ENCODE results near the gene F11R. TPM values are rescaled to one million over a fixed set of nuclear protein-coding genes. Genes with fewer than 3 reads are reported as not detected.

F11R gene
- total RNA-seq, 3 donors from 2014 or later (not counting 1 experiment from before 2014, with no cell fraction given): 27.8 to 34.6 (median 30.2) TPM

DNA sequence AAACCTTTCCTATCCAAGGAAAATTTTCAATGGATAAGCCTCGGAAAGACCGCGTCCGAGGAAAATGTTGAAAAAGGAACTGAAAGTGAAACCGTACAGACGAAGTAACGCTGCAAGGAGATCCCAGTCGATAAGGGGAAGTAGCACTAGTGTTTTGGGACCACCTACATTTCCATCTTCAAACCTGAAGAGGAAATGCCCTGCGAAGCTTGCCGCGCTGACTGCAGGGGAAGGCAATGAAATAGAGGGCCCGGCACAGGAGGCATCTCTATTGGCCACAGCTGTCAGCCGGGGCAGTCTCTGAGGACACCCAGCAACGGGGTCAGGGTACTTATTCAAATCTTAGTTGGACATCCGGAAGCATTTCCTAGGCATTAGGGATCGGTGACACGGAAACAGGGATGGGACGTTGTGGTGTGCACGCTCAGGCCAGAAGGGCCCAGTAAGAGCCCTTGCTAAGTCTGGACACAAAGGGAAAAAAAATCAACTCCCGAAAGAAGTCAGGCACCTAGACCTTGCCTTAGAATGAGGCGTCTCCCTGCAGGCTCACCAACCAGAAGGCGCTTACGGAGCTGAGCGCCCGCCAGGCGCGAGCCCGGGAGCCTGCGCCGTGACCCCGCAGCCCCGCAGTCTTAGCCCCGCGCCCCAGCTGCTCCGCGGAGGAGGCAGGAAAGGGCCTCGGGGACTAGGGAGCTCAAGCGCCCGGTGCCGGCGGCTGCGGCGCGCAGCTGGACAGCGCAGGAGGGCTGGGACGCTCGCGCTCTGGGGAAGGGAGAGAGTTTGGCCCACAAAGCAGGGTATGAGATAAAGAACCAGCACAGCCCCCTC lies 24.2 kb upstream of the F11R start:
- peak overlapping the region; percentile 98 to 99 for H3K27ac Mint-ChIP-seq
- H3K36me3 ChIP-seq (ENCODE audit: control insufficient read depth, insufficient read depth, low read length): peaks cover 64% of the 10 kb centered on the region
- H3K9me3 Mint-ChIP-seq: no peaks in the 10 kb centered on the region
- TF ChIP-seq, protein P1, sequence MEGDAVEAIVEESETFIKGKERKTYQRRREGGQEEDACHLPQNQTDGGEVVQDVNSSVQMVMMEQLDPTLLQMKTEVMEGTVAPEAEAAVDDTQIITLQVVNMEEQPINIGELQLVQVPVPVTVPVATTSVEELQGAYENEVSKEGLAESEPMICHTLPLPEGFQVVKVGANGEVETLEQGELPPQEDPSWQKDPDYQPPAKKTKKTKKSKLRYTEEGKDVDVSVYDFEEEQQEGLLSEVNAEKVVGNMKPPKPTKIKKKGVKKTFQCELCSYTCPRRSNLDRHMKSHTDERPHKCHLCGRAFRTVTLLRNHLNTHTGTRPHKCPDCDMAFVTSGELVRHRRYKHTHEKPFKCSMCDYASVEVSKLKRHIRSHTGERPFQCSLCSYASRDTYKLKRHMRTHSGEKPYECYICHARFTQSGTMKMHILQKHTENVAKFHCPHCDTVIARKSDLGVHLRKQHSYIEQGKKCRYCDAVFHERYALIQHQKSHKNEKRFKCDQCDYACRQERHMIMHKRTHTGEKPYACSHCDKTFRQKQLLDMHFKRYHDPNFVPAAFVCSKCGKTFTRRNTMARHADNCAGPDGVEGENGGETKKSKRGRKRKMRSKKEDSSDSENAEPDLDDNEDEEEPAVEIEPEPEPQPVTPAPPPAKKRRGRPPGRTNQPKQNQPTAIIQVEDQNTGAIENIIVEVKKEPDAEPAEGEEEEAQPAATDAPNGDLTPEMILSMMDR (IDR thresholded peaks at IDR 0.05): no peak
- no peaks in the 10 kb centered on the region for H3K27me3 Mint-ChIP-seq (ENCODE audit: low read depth in 2 of 2)
- H3K9me3 ChIP-seq (ENCODE audit: control insufficient read depth, insufficient read depth, low read length): no peaks in the 10 kb centered on the region
- peaks cover 35% of the 10 kb centered on the region for H3K4me1 ChIP-seq (ENCODE audit: control insufficient read depth, insufficient read depth, low read length)
- H3K36me3 Mint-ChIP-seq: no peaks in the 10 kb centered on the region
- WGBS (ENCODE audit: insufficient coverage): under 1% methylated on average over 48 of the region's 48 CpGs
- peak overlapping the region; percentile 90 for H3K4me3 ChIP-seq (ENCODE audit: low read length)
- H3K4me3 Mint-ChIP-seq: peak overlapping the region; percentile 97
- ATAC-seq (peak; percentile 46 to 69 (median 51)), DNase-seq (peak; percentile 45 to 83)
- H3K4me1 Mint-ChIP-seq: peaks cover 37 to 69% of the 10 kb centered on the region in 2 donors
- intact Hi-C loops (cut with micrococcal nuclease): loop anchor here (1.0 to 2.0 kb wide), 2 partner anchors 23 to 24 kb away; partner anchors contain the start of gene F11R
- peak overlapping the region; percentile 88 for H3K27ac ChIP-seq (ENCODE audit: low read length)
- no peaks in the 10 kb centered on the region for H3K27me3 ChIP-seq (ENCODE audit: control insufficient read depth, insufficient read depth, low read length)

DNA sequence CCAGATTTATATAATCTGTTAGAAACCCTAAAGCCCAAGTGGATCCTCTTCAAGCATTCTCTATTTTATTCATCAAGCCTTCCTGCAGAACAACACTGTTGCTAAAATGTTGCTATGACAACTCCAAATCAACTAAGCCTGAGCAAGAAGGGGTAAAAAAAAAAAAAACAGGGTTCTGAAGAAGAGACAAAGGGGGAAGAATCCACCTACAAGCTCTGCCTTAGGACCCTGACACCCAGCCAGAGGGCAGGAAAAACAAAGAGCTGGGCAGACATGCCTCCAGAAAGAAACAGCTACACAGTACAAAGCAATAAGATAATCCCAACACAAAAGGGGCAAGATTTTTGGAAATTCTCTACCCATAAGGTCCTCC lies 23.6 kb upstream of the F11R start:
- H3K4me1 ChIP-seq (ENCODE audit: control insufficient read depth, insufficient read depth, low read length): peaks cover 38% of the 10 kb centered on the region
- peak overlapping the region; percentile 88 for H3K27ac ChIP-seq (ENCODE audit: low read length)
- TF ChIP-seq, protein P1 (IDR thresholded peaks at IDR 0.05): no peak
- ATAC-seq (no peak), DNase-seq (peak in 1 of 2 donors; percentile 73)
- no peaks in the 10 kb centered on the region for H3K9me3 ChIP-seq (ENCODE audit: control insufficient read depth, insufficient read depth, low read length)
- Mint-ChIP-seq H3K27ac (peak overlapping the region; percentile 98 to 99), H3K4me3 (peak overlapping the region; percentile 97), H3K27me3 (ENCODE audit: low read depth in 2 of 2) (no peaks in the 10 kb centered on the region), H3K4me1 (peaks cover 37 to 73% of the 10 kb centered on the region in 2 donors), H3K9me3 (no peaks in the 10 kb centered on the region), H3K36me3 (no peaks in the 10 kb centered on the region)
- H3K27me3 ChIP-seq (ENCODE audit: control insufficient read depth, insufficient read depth, low read length): no peaks in the 10 kb centered on the region
- intact Hi-C loops (cut with micrococcal nuclease): loop anchor here (2.0 kb wide), 1 partner anchor 24 kb away; the partner anchor contains the start of gene F11R
- peaks cover 64% of the 10 kb centered on the region for H3K36me3 ChIP-seq (ENCODE audit: control insufficient read depth, insufficient read depth, low read length)
- peak overlapping the region; percentile 90 for H3K4me3 ChIP-seq (ENCODE audit: low read length)

DNA sequence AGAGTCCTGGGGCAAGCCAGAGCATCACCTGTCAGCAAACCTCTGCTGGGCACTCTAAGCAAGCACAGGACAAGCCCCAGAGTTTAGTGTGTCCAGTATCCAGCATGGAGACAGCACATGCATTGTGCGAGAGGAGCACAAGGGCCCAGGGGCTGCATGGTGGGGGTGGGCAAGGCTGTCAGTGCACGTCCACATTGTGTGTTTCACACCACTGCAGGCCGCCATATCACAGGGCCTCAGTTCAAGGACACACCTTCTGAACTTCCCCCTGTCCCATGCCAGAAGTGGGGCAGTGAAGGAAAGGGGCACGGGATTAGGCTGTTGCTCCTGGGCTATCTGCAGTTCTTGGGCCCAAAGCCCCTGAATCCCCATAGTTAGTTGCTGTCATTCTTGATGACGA lies 18.6 kb upstream of the F11R start:
- H3K4me1 Mint-ChIP-seq: peaks cover 18 to 55% of the 10 kb centered on the region in 2 donors
- ATAC-seq: no peak

More for the DNA sequence above, 18.6 kb upstream of the F11R start:
- Mint-ChIP-seq H3K36me3 (no peaks in the 10 kb centered on the region), H3K27ac (peak overlapping the region; percentile 84 to 92), H3K27me3 (ENCODE audit: low read depth in 2 of 2) (no peaks in the 10 kb centered on the region), H3K4me3 (peak overlapping the region; percentile 93), H3K9me3 (no peaks in the 10 kb centered on the region)
- Histone ChIP-seq H3K27ac (ENCODE audit: low read length) (peak overlapping the region; percentile 77), H3K4me1 (ENCODE audit: control insufficient read depth, insufficient read depth, low read length) (peaks cover 42% of the 10 kb centered on the region), H3K9me3 (ENCODE audit: control insufficient read depth, insufficient read depth, low read length) (no peaks in the 10 kb centered on the region), H3K27me3 (ENCODE audit: control insufficient read depth, insufficient read depth, low read length) (no peaks in the 10 kb centered on the region), H3K4me3 (ENCODE audit: low read length) (no peak overlapping the region), H3K36me3 (ENCODE audit: control insufficient read depth, insufficient read depth, low read length) (peaks cover 40% of the 10 kb centered on the region)
- TF ChIP-seq, protein P1 (IDR thresholded peaks at IDR 0.05): no peak
- WGBS (ENCODE audit: insufficient coverage): 88% methylated on average over 5 of the region's 5 CpGs
- no peak for DNase-seq
- intact Hi-C loops (cut with micrococcal nuclease): no loop called here

All from natural killer cell (primary cell).